Hepatocyte (in vitro differentiated cells): ENCODE measurements around the gene ZP2. TPM values are rescaled to one million over a fixed set of nuclear protein-coding genes. Genes with fewer than 3 reads are reported as not detected.

Experiments
- DNase-seq: peaks from one replicate; pipeline ENCODE4 v3.0.0-alpha.2; 2016; ENCODE audit warnings: low spot score
- H2AFZ ChIP-seq: fragments of 200-600 bp; sonication (generic); 2 replicates; pipeline ENCODE4 v1.6.0; 2016; ENCODE audit warnings: antibody characterized with exemption, mild to moderate bottlenecking
- H3K27ac ChIP-seq: fragments of 200-600 bp; sonication (generic); 2 replicates; pipeline ENCODE4 v1.5.1; 2016; ENCODE audit warnings: mild to moderate bottlenecking
- H3K27me3 ChIP-seq: fragments of 200-600 bp; sonication (generic); 2 replicates; pipeline ENCODE4 v1.6.1; 2016
- H3K36me3 ChIP-seq: fragments of 200-600 bp; sonication (generic); replicated peaks from 2 replicates; pipeline ENCODE4 v1.5.1; 2016; ENCODE audit warnings: low read depth; ENCODE audit not compliant: insufficient read depth
- H3K4me1 ChIP-seq: fragments of 200-600 bp; sonication (generic); 2 replicates; pipeline ENCODE4 v1.5.1; 2016; ENCODE audit warnings: mild to moderate bottlenecking, moderate library complexity; ENCODE audit not compliant: insufficient read depth
- H3K4me2 ChIP-seq: fragments of 200-600 bp; sonication (generic); 2 replicates; pipeline ENCODE4 v1.6.0; 2016
- H3K4me3 ChIP-seq: fragments of 200-600 bp; sonication (generic); 2 replicates; pipeline ENCODE4 v1.5.1; 2016; ENCODE audit warnings: mild to moderate bottlenecking
- H3K79me2 ChIP-seq: fragments of 200-600 bp; sonication (generic); 2 replicates; pipeline ENCODE4 v1.6.0; 2017; ENCODE audit warnings: mild to moderate bottlenecking
- H3K9me2 ChIP-seq: fragments of 200-600 bp; sonication (generic); replicated peaks from 2 replicates; pipeline ENCODE4 v1.6.0; 2017; ENCODE audit warnings: mild to moderate bottlenecking; ENCODE audit not compliant: insufficient read depth
- H3K9me3 ChIP-seq: fragments of 200-600 bp; sonication (generic); 2 replicates; pipeline ENCODE4 v1.5.1; 2016; ENCODE audit warnings: low read depth, mild to moderate bottlenecking
- H4K20me1 ChIP-seq: fragments of 200-600 bp; sonication (generic); 2 replicates; pipeline ENCODE4 v1.6.0; 2016; ENCODE audit warnings: mild to moderate bottlenecking; ENCODE audit not compliant: insufficient read depth, poor library complexity, severe bottlenecking
- EZH2 ChIP-seq: fragments of 200-600 bp; sonication (generic); IDR thresholded peaks from 2 replicates; pipeline ENCODE4 v1.6.1; 2016; ENCODE audit warnings: antibody characterized with exemption, mild to moderate bottlenecking, borderline replicate concordance
- EZH2phosphoT487 ChIP-seq: fragments of 200-600 bp; sonication (generic); IDR thresholded peaks from one replicate; pipeline ENCODE4 v1.6.1; 2018; ENCODE audit warnings: antibody characterized with exemption, mild to moderate bottlenecking, low read depth, moderate library complexity; ENCODE audit not compliant: unreplicated experiment, severe bottlenecking
- WGBS: methylation state at CpG from one replicate; pipeline ENCODE4 v1.1.6; 2016; ENCODE audit warnings: low lambda C conversion rate; ENCODE audit errors: missing lambda C conversion rate; 5-methylcytosine and 5-hydroxymethylcytosine counted together
- polyA plus RNA-seq: library from polyadenylated mRNA; unstranded; fragments of >200 nt; fragmentation: Nextera tagmentation; extraction: Ambion mirVana; gene quantifications from 2 replicates; pipeline ENCODE4 v1.2.1, GENCODE V29; 2016
- total RNA-seq: library from RNA; depleted of rRNA; stranded (reverse); fragments of >200 nt; gene quantifications from 2 replicates; pipeline ENCODE4 v1.2.3, GENCODE V29; 2014
- TF ChIP-seq, protein P1 (sequence below): fragments of 200-600 bp; sonication (generic); IDR thresholded peaks from 2 replicates; pipeline ENCODE4 v1.5.1; 2016; ENCODE audit warnings: antibody characterized with exemption, mild to moderate bottlenecking; ENCODE audit not compliant: poor library complexity

ZP2 gene
- total and polyA plus RNA-seq, 2 experiments from 2014 or later = 0.20 TPM; not detected in 1

- Histone ChIP-seq H3K27ac (no peak overlapping the region), H4K20me1 (no peaks in the 10 kb centered on the region), H3K4me2 (no peak overlapping the region), H3K9me2 (no peaks in the 10 kb centered on the region), H3K36me3 (no peaks in the 10 kb centered on the region), H3K4me3 (no peak overlapping the region), H3K27me3 (no peaks in the 10 kb centered on the region), H3K4me1 (peaks cover 5% of the 10 kb centered on the region), H2AFZ (no peak overlapping the region), H3K79me2 (no peaks in the 10 kb centered on the region), H3K9me3 (no peaks in the 10 kb centered on the region)
- 87% methylated on average over 9 of the region's 9 CpGs for WGBS
- no peak for TF ChIP-seq EZH2phosphoT487
- TF ChIP-seq, protein P1, sequence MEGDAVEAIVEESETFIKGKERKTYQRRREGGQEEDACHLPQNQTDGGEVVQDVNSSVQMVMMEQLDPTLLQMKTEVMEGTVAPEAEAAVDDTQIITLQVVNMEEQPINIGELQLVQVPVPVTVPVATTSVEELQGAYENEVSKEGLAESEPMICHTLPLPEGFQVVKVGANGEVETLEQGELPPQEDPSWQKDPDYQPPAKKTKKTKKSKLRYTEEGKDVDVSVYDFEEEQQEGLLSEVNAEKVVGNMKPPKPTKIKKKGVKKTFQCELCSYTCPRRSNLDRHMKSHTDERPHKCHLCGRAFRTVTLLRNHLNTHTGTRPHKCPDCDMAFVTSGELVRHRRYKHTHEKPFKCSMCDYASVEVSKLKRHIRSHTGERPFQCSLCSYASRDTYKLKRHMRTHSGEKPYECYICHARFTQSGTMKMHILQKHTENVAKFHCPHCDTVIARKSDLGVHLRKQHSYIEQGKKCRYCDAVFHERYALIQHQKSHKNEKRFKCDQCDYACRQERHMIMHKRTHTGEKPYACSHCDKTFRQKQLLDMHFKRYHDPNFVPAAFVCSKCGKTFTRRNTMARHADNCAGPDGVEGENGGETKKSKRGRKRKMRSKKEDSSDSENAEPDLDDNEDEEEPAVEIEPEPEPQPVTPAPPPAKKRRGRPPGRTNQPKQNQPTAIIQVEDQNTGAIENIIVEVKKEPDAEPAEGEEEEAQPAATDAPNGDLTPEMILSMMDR = no peak
- no peak for TF ChIP-seq EZH2
- no peak for DNase-seq
Observed at GRCh38 chr16:21166561-21166961, 44.8 kb downstream of the ZP2 start.

GRCh38 chr16:21164521-21165168, 46.7 kb downstream of the ZP2 start:
- TF ChIP-seq EZH2phosphoT487 (no peak), EZH2 (no peak)
- TF ChIP-seq, protein P1 = no peak
- no peak overlapping the region for H3K27ac ChIP-seq
- H3K4me3 ChIP-seq = no peak overlapping the region
- no peaks in the 10 kb centered on the region for H3K9me3 ChIP-seq
- no peaks in the 10 kb centered on the region for H3K79me2 ChIP-seq
- no peaks in the 10 kb centered on the region for H3K27me3 ChIP-seq
- 93% methylated on average over 7 of the region's 7 CpGs for WGBS
- H2AFZ ChIP-seq = no peak overlapping the region
- H3K36me3 ChIP-seq = no peaks in the 10 kb centered on the region
- H4K20me1 ChIP-seq = no peaks in the 10 kb centered on the region
- H3K4me1 ChIP-seq = peaks cover 5% of the 10 kb centered on the region
- no peaks in the 10 kb centered on the region for H3K9me2 ChIP-seq
- H3K4me2 ChIP-seq = no peak overlapping the region
- no peak for DNase-seq

GRCh38 chr16:21163576-21163975, 47.8 kb downstream of the ZP2 start:
- Histone ChIP-seq H2AFZ (no peak overlapping the region), H3K9me3 (no peaks in the 10 kb centered on the region), H3K4me1 (peaks cover 5% of the 10 kb centered on the region), H3K79me2 (no peaks in the 10 kb centered on the region), H3K27me3 (no peaks in the 10 kb centered on the region), H3K4me2 (no peak overlapping the region), H4K20me1 (no peaks in the 10 kb centered on the region), H3K4me3 (no peak overlapping the region), H3K27ac (peak overlapping the region; percentile 15), H3K36me3 (no peaks in the 10 kb centered on the region), H3K9me2 (no peaks in the 10 kb centered on the region)
- 93% methylated on average over 4 of the region's 4 CpGs for WGBS
- no peak for TF ChIP-seq EZH2phosphoT487
- TF ChIP-seq EZH2 = no peak
- TF ChIP-seq, protein P1 = no peak
- DNase-seq = no peak

- H3K4me2 ChIP-seq = no peak overlapping the region
- no peak for DNase-seq
- H3K27ac ChIP-seq = peak overlapping the region; percentile 15
Observed at GRCh38 chr16:21162661-21163151, 48.7 kb downstream of the ZP2 start.

More at GRCh38 chr16:21162661-21163151, 48.7 kb downstream of the ZP2 start:
- H3K36me3 ChIP-seq = no peaks in the 10 kb centered on the region
- 59% methylated on average over 7 of the region's 7 CpGs for WGBS
- no peak overlapping the region for H2AFZ ChIP-seq
- H4K20me1 ChIP-seq = no peaks in the 10 kb centered on the region
- no peak overlapping the region for H3K4me3 ChIP-seq
- H3K4me1 ChIP-seq = peaks cover 10% of the 10 kb centered on the region
- no peaks in the 10 kb centered on the region for H3K9me3 ChIP-seq
- H3K9me2 ChIP-seq = no peaks in the 10 kb centered on the region
- H3K79me2 ChIP-seq = no peaks in the 10 kb centered on the region
- H3K27me3 ChIP-seq = no peaks in the 10 kb centered on the region
- no peak for TF ChIP-seq EZH2phosphoT487
- TF ChIP-seq, protein P1 = no peak
- TF ChIP-seq EZH2 = no peak
